WTC11 (cell line): ENCODE results near the gene PRSS33. TPM values are rescaled to one million over a fixed set of nuclear protein-coding genes. Genes with fewer than 3 reads are reported as not detected.

ENCODE experiments used
- ATAC-seq: fragments of 200-7000 bp; cut with Tn5 transposase; 2 replicates; pipeline ENCODE4 v1.10.0; 2021; ENCODE audit warnings: mild to moderate bottlenecking, moderate library complexity
- CTCF ChIA-PET: fragments of 300-600 bp; sonication (Branson Sonifier 250); formaldehyde crosslinking; loops from one replicate; lab custom pipeline; 2021; ENCODE audit warnings: antibody characterized with exemption; lab: Charles Lee
- POLR2A ChIA-PET: fragments of 350-600 bp; sonication (Branson Sonifier 250); formaldehyde crosslinking; loops from one replicate; lab custom pipeline; 2021; ENCODE audit warnings: antibody characterized with exemption; lab: Charles Lee
- DNase-seq: peaks from one replicate; pipeline ENCODE4 v3.0.0; 2021; ENCODE audit warnings: low spot score
- H3K27ac Mint-ChIP-seq: 2 replicates; pipeline ENCODE4 v1.8.0; 2021; ENCODE audit warnings: mixed read lengths
- H3K27me3 Mint-ChIP-seq: 2 replicates; pipeline ENCODE4 v1.8.0; 2021; ENCODE audit warnings: low read depth, mild to moderate bottlenecking, moderate library complexity, mixed read lengths
- H3K36me3 Mint-ChIP-seq: 2 replicates; pipeline ENCODE4 v1.8.0; 2021; ENCODE audit warnings: mixed read lengths
- H3K4me1 Mint-ChIP-seq: 2 replicates; pipeline ENCODE4 v1.8.0; 2022; ENCODE audit warnings: mixed read lengths
- H3K4me3 Mint-ChIP-seq: 2 replicates; pipeline ENCODE4 v1.8.0; 2021; ENCODE audit warnings: mild to moderate bottlenecking, moderate library complexity, mixed read lengths
- H3K9me3 Mint-ChIP-seq: 2 replicates; pipeline ENCODE4 v1.8.0; 2021; ENCODE audit warnings: mixed read lengths
- CREB1 ChIP-seq: sonication (generic); formaldehyde crosslinking; IDR thresholded peaks from 2 replicates; pipeline ENCODE4 v1.8.0; 2023; ENCODE audit warnings: mild to moderate bottlenecking, missing genetic modification reagents
- EMX1 ChIP-seq: fragments of 250-450 bp; sonication (Bioruptor Pico); IDR thresholded peaks from 2 replicates; pipeline ENCODE4 v1.8.0; 2021; ENCODE audit warnings: mild to moderate bottlenecking
- ETV6 ChIP-seq: sonication (generic); formaldehyde crosslinking; IDR thresholded peaks from 2 replicates; pipeline ENCODE4 v1.8.1; 2022; ENCODE audit warnings: mild to moderate bottlenecking, missing genetic modification reagents
- IRF2 ChIP-seq: sonication (generic); formaldehyde crosslinking; IDR thresholded peaks from 2 replicates; pipeline ENCODE4 v1.8.0; 2022; ENCODE audit warnings: low read depth, missing genetic modification reagents, borderline replicate concordance
- JUN ChIP-seq: sonication (generic); formaldehyde crosslinking; IDR thresholded peaks from 2 replicates; pipeline ENCODE4 v1.8.0; 2023; ENCODE audit warnings: mild to moderate bottlenecking, missing genetic modification reagents
- PRRX2 ChIP-seq: fragments of 250-450 bp; sonication (Bioruptor Pico); IDR thresholded peaks from 2 replicates; pipeline ENCODE4 v1.8.0; 2021; ENCODE audit warnings: mild to moderate bottlenecking
- RELA ChIP-seq: sonication (generic); formaldehyde crosslinking; IDR thresholded peaks from 2 replicates; pipeline ENCODE4 v1.8.1; 2022; ENCODE audit warnings: missing genetic modification reagents, mild to moderate bottlenecking, borderline replicate concordance
- SP1 ChIP-seq: sonication (generic); formaldehyde crosslinking; conservative IDR thresholded peaks from 2 replicates; pipeline ENCODE4 v1.8.1; 2022; ENCODE audit warnings: missing genetic modification reagents
- TCF7 ChIP-seq: sonication (generic); formaldehyde crosslinking; IDR thresholded peaks from 2 replicates; pipeline ENCODE4 v1.8.0; 2022; ENCODE audit warnings: mild to moderate bottlenecking, low read depth, missing genetic modification reagents, moderate library complexity
- TP53 ChIP-seq: sonication (generic); formaldehyde crosslinking; IDR thresholded peaks from 2 replicates; pipeline ENCODE4 v1.8.1; 2023; ENCODE audit warnings: mild to moderate bottlenecking, missing genetic modification reagents
- USF1 ChIP-seq: sonication (generic); formaldehyde crosslinking; IDR thresholded peaks from 2 replicates; pipeline ENCODE4 v1.8.0; 2022; ENCODE audit warnings: mild to moderate bottlenecking, missing genetic modification reagents
- ZNF138 ChIP-seq: sonication (generic); formaldehyde crosslinking; conservative IDR thresholded peaks from 2 replicates; pipeline ENCODE4 v1.8.1; 2022; ENCODE audit warnings: mild to moderate bottlenecking, moderate library complexity, missing genetic modification reagents
- ZNF263 ChIP-seq: sonication (generic); formaldehyde crosslinking; IDR thresholded peaks from 2 replicates; pipeline ENCODE4 v1.8.1; 2022; ENCODE audit warnings: low read depth, mild to moderate bottlenecking, moderate library complexity, missing genetic modification reagents
- ZNF416 ChIP-seq: fragments of 250-450 bp; sonication (Bioruptor Pico); IDR thresholded peaks from 2 replicates; pipeline ENCODE4 v1.9.0; 2021; ENCODE audit warnings: mild to moderate bottlenecking, inconsistent platforms
- ZNF425 ChIP-seq: fragments of 250-450 bp; sonication (Bioruptor Pico); conservative IDR thresholded peaks from 2 replicates; pipeline ENCODE4 v1.9.0; 2021; ENCODE audit warnings: mild to moderate bottlenecking
- ZNF532 ChIP-seq: fragments of 250-450 bp; sonication (Bioruptor Pico); IDR thresholded peaks from 2 replicates; pipeline ENCODE4 v1.9.0; 2021; ENCODE audit warnings: mild to moderate bottlenecking, borderline replicate concordance
- ZNF671 ChIP-seq: fragments of 250-450 bp; sonication (Bioruptor Pico); IDR thresholded peaks from 2 replicates; pipeline ENCODE4 v1.8.0; 2021; ENCODE audit warnings: mild to moderate bottlenecking
- total RNA-seq: library from RNA; stranded (reverse); gene quantifications from 3 replicates; pipeline ENCODE4 v1.2.3, GENCODE V29; 2021
- TF ChIP-seq, protein P1 (sequence below): sonication (generic); formaldehyde crosslinking; IDR thresholded peaks from 2 replicates; pipeline ENCODE4 v1.8.0; 2023; ENCODE audit warnings: missing genetic modification reagents
- TF ChIP-seq, protein P2 (sequence below): sonication (generic); formaldehyde crosslinking; IDR thresholded peaks from 2 replicates; pipeline ENCODE4 v1.8.0; 2022; ENCODE audit warnings: mild to moderate bottlenecking, missing genetic modification reagents
- TF ChIP-seq, protein P3 (sequence below): sonication (generic); formaldehyde crosslinking; IDR thresholded peaks from 2 replicates; pipeline ENCODE4 v1.8.1; 2022; ENCODE audit warnings: low read depth, missing genetic modification reagents, borderline replicate concordance

PRSS33 gene
- total RNA-seq, 1 experiment from 2014 or later = 0.24 TPM

GRCh38 chr16:2761886-2762583 is 25.3 kb downstream of the PRSS33 start:
- peaks cover 100% of the 10 kb centered on the region for H3K36me3 Mint-ChIP-seq
- no peak for DNase-seq
- ChIA-PET POLR2A (interaction anchor here (0.6 kb wide), 2 partner anchors 9 to 11 kb away, joined by 3 read pairs; no protein-coding TSS in a partner anchor), CTCF (no interaction called here)
- TF ChIP-seq ZNF532 (no peak), TP53 (no peak), PRRX2 (0 out of 2 replicates have a peak, but pooled peaks have one; percentile 18), EMX1 (CRISPR knock-in tag) (peak; percentile 34; the same call in 1 of the 2 replicates), ZNF671 (CRISPR knock-in tag) (peak; percentile 71; the same call in 1 of the 2 replicates), ZNF425 (CRISPR knock-in tag) (0 out of 2 replicates have a peak, but pooled peaks have one; percentile 55), ZNF416 (CRISPR knock-in tag) (peak; percentile 23; the same call in 1 of the 2 replicates)
- no peak overlapping the region for H3K4me3 Mint-ChIP-seq
- no peaks in the 10 kb centered on the region for H3K4me1 Mint-ChIP-seq
- no peak for ATAC-seq
- no peak overlapping the region for H3K27ac Mint-ChIP-seq
- H3K9me3 Mint-ChIP-seq = peaks cover 75% of the 10 kb centered on the region
- no peaks in the 10 kb centered on the region for H3K27me3 Mint-ChIP-seq

- peaks cover 71% of the 10 kb centered on the region for H3K9me3 Mint-ChIP-seq
- no peak for DNase-seq
- H3K4me1 Mint-ChIP-seq = no peaks in the 10 kb centered on the region
- ChIA-PET CTCF (no interaction called here), POLR2A (no interaction called here)
- H3K4me3 Mint-ChIP-seq = no peak overlapping the region
- H3K27me3 Mint-ChIP-seq = no peaks in the 10 kb centered on the region
- no peak for ATAC-seq
- H3K36me3 Mint-ChIP-seq = peaks cover 100% of the 10 kb centered on the region
- no peak overlapping the region for H3K27ac Mint-ChIP-seq
- TF ChIP-seq IRF2 (CRISPR knock-in tag) (no peak), ETV6 (CRISPR knock-in tag) (no peak), SP1 (CRISPR knock-in tag) (no peak), ZNF263 (no peak), CREB1 (CRISPR knock-in tag) (no peak), RELA (no peak), ZNF138 (CRISPR knock-in tag) (no peak), JUN (CRISPR knock-in tag) (no peak), USF1 (CRISPR knock-in tag) (no peak), TCF7 (CRISPR knock-in tag) (no peak)
- TF ChIP-seq, protein P1, sequence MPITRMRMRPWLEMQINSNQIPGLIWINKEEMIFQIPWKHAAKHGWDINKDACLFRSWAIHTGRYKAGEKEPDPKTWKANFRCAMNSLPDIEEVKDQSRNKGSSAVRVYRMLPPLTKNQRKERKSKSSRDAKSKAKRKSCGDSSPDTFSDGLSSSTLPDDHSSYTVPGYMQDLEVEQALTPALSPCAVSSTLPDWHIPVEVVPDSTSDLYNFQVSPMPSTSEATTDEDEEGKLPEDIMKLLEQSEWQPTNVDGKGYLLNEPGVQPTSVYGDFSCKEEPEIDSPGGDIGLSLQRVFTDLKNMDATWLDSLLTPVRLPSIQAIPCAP = no peak
- TF ChIP-seq, protein P2, sequence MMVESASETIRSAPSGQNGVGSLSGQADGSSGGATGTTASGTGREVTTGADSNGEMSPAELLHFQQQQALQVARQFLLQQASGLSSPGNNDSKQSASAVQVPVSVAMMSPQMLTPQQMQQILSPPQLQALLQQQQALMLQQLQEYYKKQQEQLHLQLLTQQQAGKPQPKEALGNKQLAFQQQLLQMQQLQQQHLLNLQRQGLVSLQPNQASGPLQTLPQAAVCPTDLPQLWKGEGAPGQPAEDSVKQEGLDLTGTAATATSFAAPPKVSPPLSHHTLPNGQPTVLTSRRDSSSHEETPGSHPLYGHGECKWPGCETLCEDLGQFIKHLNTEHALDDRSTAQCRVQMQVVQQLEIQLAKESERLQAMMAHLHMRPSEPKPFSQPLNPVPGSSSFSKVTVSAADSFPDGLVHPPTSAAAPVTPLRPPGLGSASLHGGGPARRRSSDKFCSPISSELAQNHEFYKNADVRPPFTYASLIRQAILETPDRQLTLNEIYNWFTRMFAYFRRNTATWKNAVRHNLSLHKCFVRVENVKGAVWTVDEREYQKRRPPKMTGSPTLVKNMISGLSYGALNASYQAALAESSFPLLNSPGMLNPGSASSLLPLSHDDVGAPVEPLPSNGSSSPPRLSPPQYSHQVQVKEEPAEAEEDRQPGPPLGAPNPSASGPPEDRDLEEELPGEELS (CRISPR knock-in tag) = no peak
- TF ChIP-seq, protein P3, sequence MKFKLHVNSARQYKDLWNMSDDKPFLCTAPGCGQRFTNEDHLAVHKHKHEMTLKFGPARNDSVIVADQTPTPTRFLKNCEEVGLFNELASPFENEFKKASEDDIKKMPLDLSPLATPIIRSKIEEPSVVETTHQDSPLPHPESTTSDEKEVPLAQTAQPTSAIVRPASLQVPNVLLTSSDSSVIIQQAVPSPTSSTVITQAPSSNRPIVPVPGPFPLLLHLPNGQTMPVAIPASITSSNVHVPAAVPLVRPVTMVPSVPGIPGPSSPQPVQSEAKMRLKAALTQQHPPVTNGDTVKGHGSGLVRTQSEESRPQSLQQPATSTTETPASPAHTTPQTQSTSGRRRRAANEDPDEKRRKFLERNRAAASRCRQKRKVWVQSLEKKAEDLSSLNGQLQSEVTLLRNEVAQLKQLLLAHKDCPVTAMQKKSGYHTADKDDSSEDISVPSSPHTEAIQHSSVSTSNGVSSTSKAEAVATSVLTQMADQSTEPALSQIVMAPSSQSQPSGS (CRISPR knock-in tag) = no peak
Observed at GRCh38 chr16:2761472-2761871, 25.9 kb downstream of the PRSS33 start.
